Forelimb muscle (tissue), 1 donor: ENCODE data around the gene NISCH. TPM values are rescaled to one million over a fixed set of nuclear protein-coding genes. Genes with fewer than 3 reads are reported as not detected.

Experiments used
- DNase-seq: peaks from one replicate; pipeline ENCODE4 v3.0.0-alpha.2; 2013; ENCODE audit warnings: low read depth
- polyA plus RNA-seq: library from polyadenylated mRNA; unstranded; fragments of 120-200 nt; gene quantifications from one replicate; pipeline ENCODE4 v1.2.1, GENCODE V29; 2013; ENCODE audit not compliant: insufficient read length

NISCH gene
- polyA plus RNA-seq, 1 donor, result 64.7 TPM

DNA sequence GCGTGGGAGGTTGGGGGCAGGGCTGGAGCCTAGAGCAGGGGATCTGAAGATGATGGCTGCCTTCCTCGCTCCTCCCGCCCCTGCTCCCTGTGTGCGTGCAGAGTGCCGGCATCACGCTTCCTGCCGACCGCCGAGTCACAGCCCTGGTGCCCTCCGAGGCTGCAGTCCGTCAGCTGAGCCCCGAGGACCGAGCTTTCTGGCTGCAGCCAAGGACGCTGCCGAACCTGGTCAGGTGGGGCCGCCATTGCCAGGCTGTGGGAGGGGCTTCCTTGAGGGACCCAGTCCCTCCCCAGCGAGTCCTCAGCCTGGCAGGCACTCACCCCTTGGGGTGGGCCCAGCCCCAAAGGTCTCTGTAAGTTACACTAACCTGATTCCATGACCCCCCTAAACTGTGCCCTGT, 57.3 kb downstream of the NISCH start:
- no peak for DNase-seq

DNA sequence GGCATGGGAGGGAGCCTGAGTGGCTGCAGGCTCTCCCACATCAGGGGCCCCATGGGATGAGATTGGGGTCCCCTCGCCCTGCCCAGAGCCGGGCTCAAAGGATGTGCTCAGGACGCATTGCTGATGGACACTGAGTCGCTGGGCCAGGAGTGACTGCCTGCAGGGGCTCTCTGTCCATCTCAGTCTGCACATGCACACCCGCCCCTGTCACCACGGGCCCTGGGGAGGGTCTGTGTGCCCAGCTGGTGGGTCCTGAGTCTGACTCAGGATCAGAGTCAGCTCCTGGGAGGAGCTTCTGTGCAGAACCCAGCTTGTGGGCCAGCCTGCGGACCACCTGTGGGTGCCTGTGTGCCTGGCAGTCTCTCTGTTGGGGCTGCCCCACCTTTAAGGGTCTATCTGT, 57.9 kb downstream of the NISCH start:
- no peak for DNase-seq

DNA sequence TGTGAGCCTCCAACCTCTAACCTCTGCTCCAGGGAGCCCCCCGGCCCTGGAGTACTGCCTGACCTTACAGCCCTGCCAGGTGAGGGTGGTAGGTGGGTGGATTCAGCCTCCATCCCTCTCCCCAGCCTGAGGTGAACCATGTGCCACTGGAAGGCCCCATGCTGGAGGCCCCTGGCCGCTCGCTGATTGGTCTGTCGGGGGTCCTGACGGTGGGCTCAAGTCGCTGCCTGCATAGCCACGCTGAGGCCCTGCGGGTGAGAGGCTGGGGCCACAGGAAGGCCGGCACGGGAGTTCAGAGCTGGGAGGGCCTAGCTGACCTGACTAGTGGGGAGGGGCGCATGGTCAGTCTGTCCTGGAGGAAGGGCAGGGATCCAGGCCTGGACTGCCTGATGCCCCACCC, 59.2 kb downstream of the NISCH start:
- no peak for DNase-seq

- DNase-seq, result no peak
These were observed 59.8 kb downstream of the NISCH start for GRCh38 chr3:52515192-52515591.

GRCh38 chr3:52516509-52517195, 61.2 kb downstream of the NISCH start:
- DNase-seq, result no peak

DNA sequence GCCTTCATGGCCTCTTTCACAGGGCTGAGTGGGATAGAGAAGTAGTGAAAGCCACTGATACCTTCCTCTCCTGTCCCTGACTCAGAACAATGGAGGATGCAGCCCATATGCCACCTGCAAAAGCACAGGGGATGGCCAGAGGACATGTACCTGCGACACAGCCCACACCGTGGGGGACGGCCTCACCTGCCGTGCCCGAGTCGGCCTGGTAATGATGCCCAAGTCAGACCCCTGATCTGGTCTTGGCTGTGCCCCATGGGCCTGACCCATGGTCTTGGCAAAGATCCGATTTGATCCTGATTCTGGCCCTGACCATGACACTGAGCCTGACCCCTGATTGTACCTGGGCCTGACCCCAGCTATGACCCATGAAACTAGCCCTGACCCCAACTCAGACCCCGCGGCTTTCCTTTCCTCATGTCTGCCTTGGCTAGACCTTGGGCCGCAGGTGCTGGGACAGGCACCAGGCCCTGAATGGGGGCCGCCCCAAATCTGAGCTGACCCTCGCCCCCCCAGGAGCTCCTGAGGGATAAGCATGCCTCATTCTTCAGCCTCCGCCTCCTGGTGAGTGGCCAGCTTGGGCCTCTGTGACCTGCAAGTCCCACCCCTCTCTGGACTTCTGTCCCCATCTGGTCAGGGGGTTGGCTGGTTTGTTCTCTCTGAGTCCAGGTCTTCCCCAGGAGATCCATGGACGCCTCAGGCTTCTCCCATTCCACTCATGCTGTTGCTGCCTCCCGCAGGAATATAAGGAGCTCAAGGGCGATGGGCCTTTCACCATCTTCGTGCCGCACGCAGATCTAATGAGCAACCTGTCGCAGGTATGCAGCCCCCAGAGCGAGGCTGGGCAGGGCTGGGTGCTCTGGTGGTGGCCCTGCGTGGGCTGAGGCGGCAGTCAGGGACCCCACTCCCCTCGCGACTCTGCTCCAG, 62.7 kb downstream of the NISCH start:
- DNase-seq, result no peak

GRCh38 chr3:52518723-52519444, 63.5 kb downstream of the NISCH start:
- DNase-seq, result no peak

GRCh38 chr3:52519445-52520140, 64.2 kb downstream of the NISCH start:
- no peak for DNase-seq

- no peak for DNase-seq
These were observed 64.8 kb downstream of the NISCH start for GRCh38 chr3:52520141-52520667.

GRCh38 chr3:52520716-52521487, 65.5 kb downstream of the NISCH start:
- DNase-seq, result no peak

DNA sequence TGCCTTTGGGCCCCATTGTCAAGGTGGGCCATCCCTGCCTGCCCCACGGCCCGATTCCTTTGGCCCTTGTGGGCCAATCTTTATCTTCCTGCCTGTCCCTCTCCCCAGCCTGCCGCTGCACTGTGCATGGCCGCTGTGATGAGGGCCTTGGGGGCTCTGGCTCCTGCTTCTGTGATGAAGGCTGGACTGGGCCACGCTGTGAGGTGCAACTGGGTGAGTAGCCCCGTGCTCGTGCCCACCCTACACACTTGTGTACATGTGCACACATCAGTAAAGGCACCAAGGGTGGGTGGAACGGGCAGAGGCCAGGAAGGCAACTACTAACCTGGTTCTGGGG, 66.1 kb downstream of the NISCH start:
- no peak for DNase-seq

DNA sequence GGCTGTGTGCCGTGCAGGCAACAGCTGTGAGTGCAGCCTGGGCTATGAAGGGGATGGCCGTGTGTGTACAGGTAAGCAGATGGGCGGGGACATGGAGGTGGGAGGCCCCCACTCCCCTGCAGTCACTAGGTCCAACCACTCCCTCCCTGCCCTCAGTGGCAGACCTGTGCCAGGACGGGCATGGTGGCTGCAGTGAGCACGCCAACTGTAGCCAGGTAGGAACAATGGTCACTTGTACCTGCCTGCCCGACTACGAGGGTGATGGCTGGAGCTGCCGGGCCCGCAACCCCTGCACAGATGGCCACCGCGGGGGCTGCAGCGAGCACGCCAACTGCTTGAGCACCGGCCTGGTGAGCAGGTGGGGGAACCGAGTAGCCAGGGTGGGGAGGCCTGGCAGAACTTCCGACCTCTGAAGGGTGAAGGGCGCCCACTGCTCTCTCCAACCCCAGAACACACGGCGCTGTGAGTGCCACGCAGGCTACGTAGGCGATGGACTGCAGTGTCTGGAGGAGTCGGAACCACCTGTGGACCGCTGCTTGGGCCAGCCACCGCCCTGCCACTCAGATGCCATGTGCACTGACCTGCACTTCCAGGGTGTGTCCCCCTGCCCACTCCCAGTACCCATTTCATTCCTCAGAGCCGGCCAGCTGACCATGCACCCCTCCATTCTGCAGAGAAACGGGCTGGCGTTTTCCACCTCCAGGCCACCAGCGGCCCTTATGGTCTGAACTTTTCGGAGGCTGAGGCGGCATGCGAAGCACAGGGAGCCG, 66.7 kb downstream of the NISCH start:
- DNase-seq, result no peak

DNA sequence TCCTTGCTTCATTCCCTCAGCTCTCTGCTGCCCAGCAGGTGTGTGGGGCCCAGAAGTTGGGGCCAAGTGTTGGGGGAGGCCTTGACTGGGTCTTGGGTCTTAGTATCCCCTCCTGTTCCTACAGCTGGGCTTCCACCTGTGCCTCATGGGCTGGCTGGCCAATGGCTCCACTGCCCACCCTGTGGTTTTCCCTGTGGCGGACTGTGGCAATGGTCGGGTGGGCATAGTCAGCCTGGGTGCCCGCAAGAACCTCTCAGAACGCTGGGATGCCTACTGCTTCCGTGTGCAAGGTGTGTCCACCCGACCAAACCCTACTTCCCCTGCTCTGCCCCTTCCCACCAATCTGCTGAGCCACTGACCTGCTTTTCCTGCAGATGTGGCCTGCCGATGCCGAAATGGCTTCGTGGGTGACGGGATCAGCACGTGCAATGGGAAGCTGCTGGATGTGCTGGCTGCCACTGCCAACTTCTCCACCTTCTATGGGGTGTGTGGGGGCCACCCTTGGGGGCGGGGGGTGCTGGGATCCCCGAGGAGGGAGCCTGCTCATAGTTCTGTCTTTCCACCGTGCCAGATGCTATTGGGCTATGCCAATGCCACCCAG, 67.3 kb downstream of the NISCH start:
- DNase-seq, result no peak

DNA sequence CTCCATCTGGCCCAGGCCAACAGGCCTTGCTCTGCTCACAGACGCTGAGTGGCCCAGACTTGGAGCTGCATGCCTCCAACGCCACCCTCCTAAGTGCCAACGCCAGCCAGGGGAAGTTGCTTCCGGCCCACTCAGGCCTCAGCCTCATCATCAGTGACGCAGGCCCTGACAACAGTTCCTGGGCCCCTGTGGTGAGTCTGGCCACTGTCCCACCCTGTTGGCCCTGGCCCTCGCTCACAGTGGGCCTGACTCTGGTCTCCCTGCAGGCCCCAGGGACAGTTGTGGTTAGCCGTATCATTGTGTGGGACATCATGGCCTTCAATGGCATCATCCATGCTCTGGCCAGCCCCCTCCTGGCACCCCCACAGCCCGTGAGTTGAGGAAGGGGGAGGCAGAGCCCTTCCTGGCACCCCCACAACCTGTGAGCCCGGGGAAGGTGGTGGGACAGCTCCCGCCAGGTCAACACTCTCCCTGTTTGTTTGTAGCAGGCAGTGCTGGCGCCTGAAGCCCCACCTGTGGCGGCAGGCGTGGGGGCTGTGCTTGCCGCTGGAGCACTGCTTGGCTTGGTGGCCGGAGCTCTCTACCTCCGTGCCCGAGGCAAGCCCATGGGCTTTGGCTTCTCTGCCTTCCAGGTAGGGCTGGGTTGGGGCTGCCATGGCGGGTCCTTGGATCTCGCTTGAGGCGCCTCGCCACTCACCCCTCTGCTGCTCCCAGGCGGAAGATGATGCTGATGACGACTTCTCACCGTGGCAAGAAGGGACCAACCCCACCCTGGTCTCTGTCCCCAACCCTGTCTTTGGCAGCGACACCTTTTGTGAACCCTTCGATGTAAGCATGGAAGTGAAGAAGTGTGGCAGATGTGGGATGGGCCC, 68.2 kb downstream of the NISCH start:
- no peak for DNase-seq

DNA sequence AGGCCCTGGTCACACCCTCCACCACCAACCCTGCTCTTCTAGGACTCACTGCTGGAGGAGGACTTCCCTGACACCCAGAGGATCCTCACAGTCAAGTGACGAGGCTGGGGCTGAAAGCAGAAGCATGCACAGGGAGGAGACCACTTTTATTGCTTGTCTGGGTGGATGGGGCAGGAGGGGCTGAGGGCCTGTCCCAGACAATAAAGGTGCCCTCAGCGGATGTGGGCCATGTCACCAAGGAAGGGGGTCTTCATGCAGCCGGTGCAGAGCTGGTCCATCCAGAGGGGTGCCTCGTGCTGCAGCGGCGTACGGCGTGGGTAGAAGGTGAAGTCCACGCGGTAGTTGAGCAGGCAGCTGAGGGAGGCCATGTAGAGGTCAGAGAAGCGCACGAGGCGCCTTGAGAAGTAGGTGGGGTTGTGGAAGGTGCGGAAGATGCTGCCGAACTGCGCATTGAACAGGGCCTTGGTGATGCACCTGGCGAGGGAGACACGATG, 68.9 kb downstream of the NISCH start:
- DNase-seq, result no peak

GRCh38 chr3:52524752-52525679, 69.6 kb downstream of the NISCH start:
- DNase-seq, result no peak
